ENCODE results near the gene NTSR1.
"Not testable (repeated sequence)": the region's sequence is repeated elsewhere in the genome, so short reads cannot be mapped to it uniquely, and the experiment has no call there.

NTSR1 gene

DNA sequence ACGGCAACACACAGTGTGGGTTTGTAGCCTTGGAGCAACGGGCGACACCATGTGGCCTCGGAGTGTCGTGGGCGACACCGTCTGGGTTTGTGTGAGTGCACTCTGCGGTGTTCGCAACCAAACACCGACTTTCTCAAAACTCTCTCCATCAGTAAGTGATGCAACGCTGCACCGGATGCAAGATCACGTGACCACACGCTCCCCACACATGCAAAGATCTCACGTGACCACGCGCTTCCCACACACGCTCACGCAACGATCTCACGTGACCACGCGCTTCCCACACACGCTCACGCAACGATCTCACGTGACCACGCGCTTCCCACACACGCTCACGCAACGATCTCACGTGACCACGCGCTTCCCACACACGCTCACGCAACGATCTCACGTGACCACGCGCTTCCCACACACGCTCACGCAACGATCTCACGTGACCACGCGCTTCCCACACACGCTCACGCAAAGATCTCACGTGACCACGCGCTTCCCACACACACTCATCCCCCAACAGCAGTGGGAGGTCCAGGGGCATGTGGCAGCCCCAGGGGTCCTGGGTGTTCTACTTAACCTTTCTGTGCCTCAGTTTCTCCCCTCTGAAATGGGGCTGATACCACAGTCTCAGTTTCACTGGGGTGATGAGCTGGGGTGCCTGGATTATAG, 24.8 kb upstream of the NTSR1 start:
- TF ChIP-seq, protein P1, sequence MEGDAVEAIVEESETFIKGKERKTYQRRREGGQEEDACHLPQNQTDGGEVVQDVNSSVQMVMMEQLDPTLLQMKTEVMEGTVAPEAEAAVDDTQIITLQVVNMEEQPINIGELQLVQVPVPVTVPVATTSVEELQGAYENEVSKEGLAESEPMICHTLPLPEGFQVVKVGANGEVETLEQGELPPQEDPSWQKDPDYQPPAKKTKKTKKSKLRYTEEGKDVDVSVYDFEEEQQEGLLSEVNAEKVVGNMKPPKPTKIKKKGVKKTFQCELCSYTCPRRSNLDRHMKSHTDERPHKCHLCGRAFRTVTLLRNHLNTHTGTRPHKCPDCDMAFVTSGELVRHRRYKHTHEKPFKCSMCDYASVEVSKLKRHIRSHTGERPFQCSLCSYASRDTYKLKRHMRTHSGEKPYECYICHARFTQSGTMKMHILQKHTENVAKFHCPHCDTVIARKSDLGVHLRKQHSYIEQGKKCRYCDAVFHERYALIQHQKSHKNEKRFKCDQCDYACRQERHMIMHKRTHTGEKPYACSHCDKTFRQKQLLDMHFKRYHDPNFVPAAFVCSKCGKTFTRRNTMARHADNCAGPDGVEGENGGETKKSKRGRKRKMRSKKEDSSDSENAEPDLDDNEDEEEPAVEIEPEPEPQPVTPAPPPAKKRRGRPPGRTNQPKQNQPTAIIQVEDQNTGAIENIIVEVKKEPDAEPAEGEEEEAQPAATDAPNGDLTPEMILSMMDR (IDR thresholded peaks at IDR 0.05), result peak; percentile 41
- not testable (repeated sequence) for H3K27ac ChIP-seq

DNA sequence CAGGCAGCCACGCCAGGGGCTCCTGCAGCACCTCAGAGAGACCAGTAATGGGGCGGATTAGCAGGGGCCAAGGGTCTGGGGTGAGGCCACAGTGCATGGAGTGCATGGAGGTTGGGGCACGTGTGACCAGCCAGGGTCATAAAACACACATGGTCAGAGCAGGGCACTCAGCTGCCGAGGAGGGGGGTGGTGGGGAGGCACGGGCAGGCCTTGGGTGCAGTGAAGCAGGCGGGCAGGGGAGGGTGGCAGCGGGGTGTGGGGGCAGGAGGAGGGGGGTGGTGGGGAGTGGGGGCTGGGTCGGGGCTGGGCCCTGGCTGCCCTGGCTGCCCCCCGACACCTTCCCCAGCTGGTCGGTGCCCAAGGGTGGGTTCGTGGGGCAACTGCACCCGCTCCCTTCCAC, 23.7 kb upstream of the NTSR1 start:
- no peak overlapping the region for H3K27ac ChIP-seq

DNA sequence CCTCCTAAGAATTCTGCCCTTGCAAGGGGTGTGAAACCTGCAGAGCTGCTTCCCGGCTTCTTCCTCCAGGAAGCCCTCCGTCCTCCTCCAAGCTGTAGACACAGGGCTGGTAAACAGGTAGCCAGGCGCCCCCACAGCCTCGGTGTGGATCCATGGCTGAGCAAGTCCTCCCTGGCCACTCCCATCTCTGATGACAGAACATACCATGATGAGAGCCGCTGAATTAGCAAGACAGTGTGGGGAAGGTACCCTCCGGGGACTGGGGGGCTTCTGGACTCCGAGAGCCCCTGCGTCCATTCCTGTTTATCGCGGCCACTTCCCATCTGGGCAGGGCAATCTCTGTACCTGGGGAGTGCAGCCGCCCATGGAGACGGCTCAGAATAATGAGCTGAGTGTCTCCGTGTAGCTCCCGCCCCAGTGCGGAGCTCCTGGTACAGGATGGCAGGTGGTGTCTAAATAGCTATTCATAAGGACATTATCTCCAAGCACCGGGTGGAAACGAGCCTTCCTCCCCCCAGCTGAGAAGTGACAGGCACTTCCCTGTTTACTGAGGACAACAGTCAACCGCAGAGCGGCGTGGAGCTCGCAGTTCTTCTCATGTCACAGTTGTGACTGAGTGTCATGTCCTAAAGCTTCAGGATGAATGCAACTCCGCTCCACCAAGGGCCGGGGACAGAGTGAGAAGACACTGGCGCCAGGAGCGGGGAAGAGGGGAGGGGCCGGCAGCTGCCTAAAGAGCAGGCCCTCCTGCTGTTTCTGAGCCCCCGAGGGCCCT, 22.7 kb upstream of the NTSR1 start:
- peak overlapping the region; percentile 64 for H3K27ac ChIP-seq
- TF ChIP-seq, protein P1 (IDR thresholded peaks at IDR 0.05), result no peak

More for the DNA sequence above, 23.7 kb upstream of the NTSR1 start:
- TF ChIP-seq, protein P1 (IDR thresholded peaks at IDR 0.05), result no peak
- no peak for TF ChIP-seq ZFX (IDR thresholded peaks at IDR 0.05; ENCODE audit: borderline replicate concordance)

DNA sequence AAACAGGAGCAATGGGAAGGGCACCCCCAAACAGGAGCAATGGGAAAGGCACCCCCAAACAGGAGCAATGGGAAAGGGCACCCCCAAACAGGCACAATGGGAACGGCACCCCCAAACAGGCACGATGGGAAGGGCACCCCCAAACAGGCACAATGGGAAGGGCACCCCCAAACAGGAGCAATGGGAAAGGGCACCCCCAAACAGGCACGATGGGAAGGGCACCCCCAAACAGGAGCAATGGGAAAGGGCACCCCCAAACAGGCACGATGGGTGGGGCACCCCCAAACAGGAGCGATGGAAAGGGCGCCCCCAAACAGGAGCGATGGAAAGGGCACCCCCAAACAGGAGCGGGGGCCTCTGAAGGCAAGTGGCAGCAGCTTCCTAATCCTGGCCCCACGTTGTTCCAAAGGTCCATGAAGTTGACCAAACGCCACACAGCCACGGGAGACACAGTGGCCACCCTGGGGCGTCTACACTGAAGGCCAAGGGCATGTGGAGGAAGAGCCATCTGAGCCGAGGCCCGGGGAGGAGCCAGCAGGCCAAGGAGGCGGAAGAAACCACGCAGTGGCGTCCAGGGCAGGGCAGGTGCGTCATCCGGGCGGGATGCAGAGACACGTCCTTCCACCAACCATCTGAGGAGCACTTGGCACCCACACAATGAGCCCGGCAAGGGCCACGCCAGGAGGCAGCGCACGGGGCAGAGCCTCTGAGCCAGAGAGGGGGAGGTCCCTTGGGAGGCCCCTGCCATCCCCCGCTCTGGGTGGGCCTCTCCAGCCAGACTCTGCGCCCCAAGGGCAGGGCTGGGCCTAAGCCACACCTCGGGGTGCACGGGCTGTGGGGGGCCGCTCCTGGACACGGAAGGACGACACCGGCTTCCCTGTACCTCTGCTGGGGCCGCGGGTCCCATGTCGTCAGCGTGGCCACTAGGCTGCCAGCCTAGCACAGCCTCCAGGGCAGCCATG, 21.5 kb upstream of the NTSR1 start:
- TF ChIP-seq, protein P1 (IDR thresholded peaks at IDR 0.05), result no peak
- no peak for TF ChIP-seq ZFX (IDR thresholded peaks at IDR 0.05; ENCODE audit: borderline replicate concordance)
- H3K27ac ChIP-seq, result peak overlapping the region; percentile 64

DNA sequence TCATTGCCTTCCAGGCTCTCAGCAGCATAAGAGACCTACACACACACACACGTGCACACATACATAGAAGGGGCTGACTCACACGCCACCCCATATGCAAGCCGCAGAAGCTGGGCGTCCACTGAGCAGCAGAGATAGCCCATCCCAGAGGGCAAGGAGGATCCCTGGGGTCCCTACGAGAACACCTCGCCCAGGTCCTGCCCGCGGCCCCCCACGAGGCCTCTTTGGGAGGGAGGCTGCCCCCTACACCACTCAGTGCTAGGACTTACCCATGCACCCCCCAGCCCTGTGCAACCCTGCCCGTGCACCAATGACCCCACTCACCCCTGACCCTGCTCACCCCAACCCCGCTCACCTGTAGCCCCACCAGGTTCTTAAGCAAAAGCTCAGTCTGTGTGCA, 20.6 kb upstream of the NTSR1 start:
- H3K27ac ChIP-seq, result no peak overlapping the region
- TF ChIP-seq ZFX (IDR thresholded peaks at IDR 0.05; ENCODE audit: borderline replicate concordance), result no peak
- TF ChIP-seq, protein P1 (IDR thresholded peaks at IDR 0.05), result no peak

DNA sequence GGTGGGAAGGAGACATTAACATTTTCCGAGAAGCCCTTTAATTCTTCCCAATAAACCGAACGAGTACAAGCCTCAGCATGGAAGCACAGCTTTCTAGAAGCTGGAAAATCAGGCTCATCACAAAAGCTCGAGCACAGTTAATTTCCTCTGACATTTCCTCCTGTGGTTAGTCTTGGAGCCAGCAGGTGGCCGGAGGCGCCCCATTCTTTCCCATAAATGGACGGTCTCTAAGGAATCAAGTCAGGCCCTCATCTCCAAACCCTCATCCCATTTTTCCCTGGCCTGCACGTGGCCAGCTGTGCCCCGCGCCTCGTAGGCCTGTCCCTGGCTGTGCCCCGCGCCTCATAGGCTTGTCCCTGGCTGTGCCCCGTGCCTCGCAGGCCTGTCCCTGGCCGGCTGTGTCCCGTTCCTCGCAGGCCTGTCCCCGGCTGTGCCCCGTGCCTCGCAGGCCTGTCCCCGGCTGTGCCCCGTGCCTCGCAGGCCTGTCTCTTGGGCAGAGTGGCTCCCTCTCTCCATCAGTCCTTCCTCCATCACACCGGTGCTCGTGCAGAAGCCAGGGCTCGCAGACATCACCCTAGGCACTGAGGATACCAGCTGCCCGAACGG, 19.7 kb upstream of the NTSR1 start:
- no peak overlapping the region for H3K27ac ChIP-seq
- TF ChIP-seq, protein P1 (IDR thresholded peaks at IDR 0.05), result no peak
- TF ChIP-seq ZFX (IDR thresholded peaks at IDR 0.05; ENCODE audit: borderline replicate concordance), result no peak
